HG03457 (cell line): ENCODE measurements around the gene TSPAN10.

Experiments
- ATAC-seq: cut with Tn5 transposase; IDR thresholded peaks from one replicate; pipeline ENCODE4 v1.9.1; 2021; ENCODE audit warnings: moderate number of reproducible peaks; ENCODE audit not compliant: unreplicated experiment

The TSPAN10 gene

GRCh38 chr17:81685108-81685507 lies 48.1 kb downstream of the TSPAN10 start:
- no peak for ATAC-seq

GRCh38 chr17:81686614-81687013 lies 49.6 kb downstream of the TSPAN10 start:
- no peak for ATAC-seq

- no peak for ATAC-seq
These were observed 51.0 kb downstream of the TSPAN10 start for GRCh38 chr17:81687770-81688541.

- no peak for ATAC-seq
These were observed 51.6 kb downstream of the TSPAN10 start for GRCh38 chr17:81688616-81689015.

- ATAC-seq, result no peak
These were observed 53.1 kb downstream of the TSPAN10 start for GRCh38 chr17:81690066-81690465.

- ATAC-seq, result no peak
These were observed 53.6 kb downstream of the TSPAN10 start for GRCh38 chr17:81690549-81690948.

GRCh38 chr17:81691196-81691595 lies 54.2 kb downstream of the TSPAN10 start:
- no peak for ATAC-seq

GRCh38 chr17:81691608-81692007 lies 54.6 kb downstream of the TSPAN10 start:
- ATAC-seq, result no peak

- ATAC-seq, result no peak
These were observed 56.7 kb downstream of the TSPAN10 start for GRCh38 chr17:81693509-81694210.

- no peak for ATAC-seq
These were observed 57.8 kb downstream of the TSPAN10 start for GRCh38 chr17:81694810-81695209.

GRCh38 chr17:81695211-81695610 lies 58.2 kb downstream of the TSPAN10 start:
- no peak for ATAC-seq

GRCh38 chr17:81695801-81696200 lies 58.8 kb downstream of the TSPAN10 start:
- no peak for ATAC-seq

- ATAC-seq, result no peak
These were observed 59.4 kb downstream of the TSPAN10 start for GRCh38 chr17:81696218-81696941.

- no peak for ATAC-seq
These were observed 60.5 kb downstream of the TSPAN10 start for GRCh38 chr17:81697261-81698044.
